ENCODE data around the gene PREX1. TPM values are rescaled to one million over a fixed set of nuclear protein-coding genes. Genes with fewer than 3 reads are reported as not detected.

The PREX1 gene
- total RNA-seq, 2 experiments from 2014 or later, result 20.7 to 25.3 TPM

Other genes with a start within 250 kb of the PREX1 start
- 18.4 and 23.4 TPM in 2 replicates for gene ARFGEF2, start 93.7 kb upstream of the PREX1 start, total RNA-seq (2014; rRNA removed; shearing (Covaris generic))
- gene ARFGEF2, start 93.7 kb upstream of the PREX1 start, total RNA-seq (2022), result 40.3 and 42.1 TPM in 2 replicates
- gene CSE1L, start 218.3 kb upstream of the PREX1 start, total RNA-seq (2014; rRNA removed; shearing (Covaris generic)), result 90.2 and 104 TPM in 2 replicates
- 144 and 145 TPM in 2 replicates for gene CSE1L, start 218.3 kb upstream of the PREX1 start, total RNA-seq (2022)

Measured in OCI-LY7 (cell line).